Measurements from ENCODE around the gene MPC1. TPM values are rescaled to one million over a fixed set of nuclear protein-coding genes. Genes with fewer than 3 reads are reported as not detected.

Gene MPC1
- total RNA-seq, 3 donors from 2014 or later (not counting 1 experiment from before 2014, with no cell fraction given), result 26.3 to 31.1 (median 30.4) TPM

GRCh38 chr6:166398348-166398747 is 15.6 kb upstream of the MPC1 start:
- Mint-ChIP-seq H3K36me3 (no peaks in the 10 kb centered on the region), H3K9me3 (no peaks in the 10 kb centered on the region), H3K4me1 (peaks cover 0 to 16% of the 10 kb centered on the region in 2 donors), H3K27ac (no peak overlapping the region), H3K27me3 (ENCODE audit: low read depth in 2 of 2) (peaks cover 6 to 11% of the 10 kb centered on the region in 2 donors), H3K4me3 (no peak overlapping the region)
- no peak overlapping the region for H3K4me3 ChIP-seq (ENCODE audit: low read length)
- H3K36me3 ChIP-seq (ENCODE audit: control insufficient read depth, insufficient read depth, low read length), result no peaks in the 10 kb centered on the region
- no peaks in the 10 kb centered on the region for H3K9me3 ChIP-seq (ENCODE audit: control insufficient read depth, insufficient read depth, low read length)
- H3K27ac ChIP-seq (ENCODE audit: low read length), result no peak overlapping the region
- H3K27me3 ChIP-seq (ENCODE audit: control insufficient read depth, insufficient read depth, low read length), result no peaks in the 10 kb centered on the region
- intact Hi-C loops (cut with micrococcal nuclease), result no loop called here
- 88% methylated on average over 3 of the region's 3 CpGs for WGBS (ENCODE audit: insufficient coverage)
- TF ChIP-seq CTCF (IDR thresholded peaks at IDR 0.05), result no peak
- H3K4me1 ChIP-seq (ENCODE audit: control insufficient read depth, insufficient read depth, low read length), result peaks cover 5% of the 10 kb centered on the region
- no peak for ATAC-seq
- no peak for DNase-seq

GRCh38 chr6:166397849-166398248 is 15.1 kb upstream of the MPC1 start:
- Mint-ChIP-seq H3K4me1 (peaks cover 0 to 12% of the 10 kb centered on the region in 2 donors), H3K4me3 (no peak overlapping the region), H3K36me3 (no peaks in the 10 kb centered on the region), H3K27me3 (ENCODE audit: low read depth in 2 of 2) (peaks cover 6 to 14% of the 10 kb centered on the region in 2 donors), H3K9me3 (no peaks in the 10 kb centered on the region), H3K27ac (no peak overlapping the region)
- no peaks in the 10 kb centered on the region for H3K27me3 ChIP-seq (ENCODE audit: control insufficient read depth, insufficient read depth, low read length)
- H3K9me3 ChIP-seq (ENCODE audit: control insufficient read depth, insufficient read depth, low read length), result no peaks in the 10 kb centered on the region
- ATAC-seq, result no peak
- H3K36me3 ChIP-seq (ENCODE audit: control insufficient read depth, insufficient read depth, low read length), result no peaks in the 10 kb centered on the region
- TF ChIP-seq CTCF (IDR thresholded peaks at IDR 0.05), result no peak
- no peak overlapping the region for H3K4me3 ChIP-seq (ENCODE audit: low read length)
- intact Hi-C loops (cut with micrococcal nuclease), result no loop called here
- DNase-seq, result no peak
- H3K27ac ChIP-seq (ENCODE audit: low read length), result no peak overlapping the region
- WGBS (ENCODE audit: insufficient coverage), result 90% methylated on average over 4 of the region's 4 CpGs
- peaks cover 5% of the 10 kb centered on the region for H3K4me1 ChIP-seq (ENCODE audit: control insufficient read depth, insufficient read depth, low read length)

- Mint-ChIP-seq H3K4me1 (peaks cover 0 to 8% of the 10 kb centered on the region in 2 donors), H3K27me3 (ENCODE audit: low read depth in 2 of 2) (peaks cover 10 to 20% of the 10 kb centered on the region in 2 donors), H3K9me3 (no peaks in the 10 kb centered on the region), H3K4me3 (no peak overlapping the region), H3K36me3 (no peaks in the 10 kb centered on the region), H3K27ac (no peak overlapping the region)
- intact Hi-C loops (cut with micrococcal nuclease), result no loop called here
- TF ChIP-seq CTCF (IDR thresholded peaks at IDR 0.05), result no peak
- no peak for ATAC-seq
- 91% methylated on average over 6 of the region's 6 CpGs for WGBS (ENCODE audit: insufficient coverage)
- DNase-seq, result no peak
- Histone ChIP-seq H3K27me3 (ENCODE audit: control insufficient read depth, insufficient read depth, low read length) (no peaks in the 10 kb centered on the region), H3K4me3 (ENCODE audit: low read length) (no peak overlapping the region), H3K27ac (ENCODE audit: low read length) (no peak overlapping the region), H3K36me3 (ENCODE audit: control insufficient read depth, insufficient read depth, low read length) (no peaks in the 10 kb centered on the region), H3K4me1 (ENCODE audit: control insufficient read depth, insufficient read depth, low read length) (peaks cover 2% of the 10 kb centered on the region), H3K9me3 (ENCODE audit: control insufficient read depth, insufficient read depth, low read length) (no peaks in the 10 kb centered on the region)
Observed at GRCh38 chr6:166395778-166396177, 13.0 kb upstream of the MPC1 start.

GRCh38 chr6:166395351-166395750 is 12.6 kb upstream of the MPC1 start:
- TF ChIP-seq CTCF (IDR thresholded peaks at IDR 0.05), result no peak
- no peak for DNase-seq
- ATAC-seq, result no peak
- H3K4me3 Mint-ChIP-seq, result no peak overlapping the region
- H3K4me1 ChIP-seq (ENCODE audit: control insufficient read depth, insufficient read depth, low read length), result no peaks in the 10 kb centered on the region
- H3K36me3 ChIP-seq (ENCODE audit: control insufficient read depth, insufficient read depth, low read length), result no peaks in the 10 kb centered on the region
- no peak overlapping the region for H3K27ac ChIP-seq (ENCODE audit: low read length)
- no peaks in the 10 kb centered on the region for H3K27me3 ChIP-seq (ENCODE audit: control insufficient read depth, insufficient read depth, low read length)
- whole genome bisulfite sequencing (ENCODE audit: insufficient coverage), result 88% methylated on average over 6 of the region's 6 CpGs
- intact Hi-C loops (cut with micrococcal nuclease), result no loop called here
- H3K36me3 Mint-ChIP-seq, result no peaks in the 10 kb centered on the region
- H3K27ac Mint-ChIP-seq, result no peak overlapping the region
- no peak overlapping the region for H3K4me3 ChIP-seq (ENCODE audit: low read length)
- no peaks in the 10 kb centered on the region for H3K9me3 Mint-ChIP-seq
- H3K4me1 Mint-ChIP-seq, result peaks cover 0 to 5% of the 10 kb centered on the region in 2 donors
- peaks cover 14 to 20% of the 10 kb centered on the region in 2 donors for H3K27me3 Mint-ChIP-seq (ENCODE audit: low read depth in 2 of 2)
- H3K9me3 ChIP-seq (ENCODE audit: control insufficient read depth, insufficient read depth, low read length), result no peaks in the 10 kb centered on the region

Data from natural killer cell (primary cell).